A172 (cell line): Measurements from ENCODE around the gene MYCL. TPM values are rescaled to one million over a fixed set of nuclear protein-coding genes. Genes with fewer than 3 reads are reported as not detected.

Experiments
- DNase-seq: peaks from one replicate; pipeline ENCODE4 v3.0.0-alpha.2; 2015; ENCODE audit warnings: low spot score
- total RNA-seq: library from RNA; depleted of rRNA; stranded (reverse); fragments of >200 nt; shearing (Covaris generic); gene quantifications from 2 replicates; pipeline ENCODE4 v1.2.3, GENCODE V29; 2014; rRNA removed

MYCL gene
- total RNA-seq, 1 experiment from 2014 or later: 1.5 TPM

DNA sequence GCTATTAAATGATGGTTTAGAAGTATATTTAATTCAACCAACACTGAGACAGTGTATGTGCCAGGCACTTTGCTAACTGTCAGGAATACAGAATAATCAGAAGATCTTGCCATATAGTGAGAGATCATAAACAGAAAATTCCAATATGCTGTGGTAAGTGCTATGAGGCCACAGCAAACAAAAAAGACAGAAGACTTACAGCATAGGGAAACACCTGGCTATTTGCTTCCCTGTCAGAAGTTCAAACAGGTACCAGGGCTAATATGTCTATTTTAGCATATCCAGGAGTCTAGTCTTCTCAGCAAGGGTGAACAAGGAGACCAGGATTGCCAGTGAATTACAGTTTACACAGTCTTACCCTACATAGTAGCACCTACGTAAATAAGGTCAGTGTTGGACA, 48.8 kb downstream of the MYCL start:
- no peak for DNase-seq

DNA sequence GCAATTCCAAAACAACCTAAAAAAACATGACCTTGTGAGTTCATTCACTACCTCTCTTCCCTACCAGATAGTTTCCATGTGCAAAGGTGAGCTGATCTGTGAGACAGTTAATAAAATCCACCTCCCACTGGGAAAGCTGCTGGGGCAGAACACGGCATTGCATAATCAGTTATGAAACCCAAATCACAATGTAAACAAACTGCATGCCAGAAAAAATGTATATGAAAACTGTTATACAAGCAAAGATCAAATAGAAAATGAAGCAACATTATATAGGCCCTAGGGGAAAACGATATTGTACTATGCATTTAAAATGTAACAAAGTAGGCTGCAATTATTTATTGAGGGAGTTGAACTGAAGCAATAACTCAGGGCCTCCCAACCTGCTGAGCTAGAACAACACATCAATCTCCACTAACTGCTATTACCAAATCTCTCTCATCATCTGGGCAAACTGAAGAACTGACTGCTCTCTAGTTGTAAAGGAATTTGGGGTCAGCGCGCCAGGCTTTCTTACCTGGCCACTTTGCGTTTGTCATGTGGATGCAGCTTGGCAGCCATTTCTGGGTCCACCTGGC, 49.4 kb downstream of the MYCL start:
- DNase-seq: no peak

GRCh38 chr1:39850606-39851216, 51.0 kb downstream of the MYCL start:
- no peak for DNase-seq

DNA sequence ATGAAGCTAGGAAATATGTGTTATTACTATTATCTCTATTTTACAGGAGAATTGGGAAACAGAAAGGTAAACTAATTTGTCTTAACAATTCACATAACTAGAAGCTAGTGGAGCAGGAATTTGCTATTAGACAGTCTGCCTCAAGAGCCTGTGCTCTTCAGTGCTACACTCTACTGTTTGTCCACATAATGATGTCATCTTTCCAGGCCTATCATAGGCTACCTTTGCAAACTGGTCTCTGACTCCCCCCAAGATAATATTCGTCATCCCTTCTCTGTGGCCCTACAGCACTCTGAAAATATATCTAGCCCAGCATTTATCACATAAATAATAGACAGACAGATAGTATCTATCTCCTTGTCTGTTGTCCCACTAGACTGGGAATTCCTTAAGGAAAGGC, 52.5 kb downstream of the MYCL start:
- DNase-seq: no peak

- no peak for DNase-seq
These were observed 53.8 kb downstream of the MYCL start for GRCh38 chr1:39847940-39848339.

GRCh38 chr1:39846796-39847195, 54.9 kb downstream of the MYCL start:
- no peak for DNase-seq

GRCh38 chr1:39845569-39846566, 55.8 kb downstream of the MYCL start:
- peak; percentile 84 for DNase-seq

Other genes with a start within 250 kb of the MYCL start
- gene NT5C1A, start 229.8 kb downstream of the MYCL start, total RNA-seq: not detected in 2 replicates
- gene HPCAL4, start 210.5 kb downstream of the MYCL start, total RNA-seq: 0.05 TPM in 1 of 2 replicates, not detected in the other
- 38.6 and 46.1 TPM in 2 replicates for gene PPIE, start 163.0 kb downstream of the MYCL start, total RNA-seq
- not detected in 2 replicates for gene OXCT2, start 130.6 kb downstream of the MYCL start, total RNA-seq
- 0.26 and 0.55 TPM in 2 replicates for gene BMP8B, start 113.1 kb downstream of the MYCL start, total RNA-seq
- 23.2 and 38.1 TPM in 2 replicates for gene TRIT1, start 18.4 kb downstream of the MYCL start, total RNA-seq
- gene MFSD2A, start 53.2 kb upstream of the MYCL start, total RNA-seq: 1.8 and 3.0 TPM in 2 replicates
- gene CAP1, start 138.8 kb upstream of the MYCL start, total RNA-seq: 386 and 407 TPM in 2 replicates
- gene PPT1, start 195.3 kb upstream of the MYCL start, total RNA-seq: 78.7 and 88.3 TPM in 2 replicates